K562 (cell line): ENCODE measurements around the gene EPO. TPM values are rescaled to one million over a fixed set of nuclear protein-coding genes. Genes with fewer than 3 reads are reported as not detected.

Experiments used
- BCOR ChIP-seq: fragments of 450-650 bp; IDR thresholded peaks from 2 replicates; pipeline ENCODE4 v1.6.1; 2016
- CTBP1 ChIP-seq: fragments of 450-650 bp; IDR thresholded peaks from 2 replicates; pipeline ENCODE4 v1.6.1; 2016; ENCODE audit warnings: borderline replicate concordance
- DDX20 ChIP-seq: fragments of 450-650 bp; IDR thresholded peaks from 2 replicates; pipeline ENCODE4 v1.6.1; 2016; ENCODE audit warnings: missing genetic modification characterization, low read depth, mild to moderate bottlenecking, missing compliant biosample characterization, moderate library complexity
- ETV6 ChIP-seq, 3 experiments: fragments of 150-350 bp in 1 of 3; sonication (generic) in 1 of 3; formaldehyde crosslinking in 1 of 3; IDR thresholded peaks; 2 replicates each; pipeline versions ENCODE4 v1.6.1 to v1.8.0; 2014 to 2022; ENCODE audit warnings: borderline replicate concordance in 2 of 3, low read depth in 2 of 3, antibody characterized with exemption in 1 of 3, low read length in 1 of 3, mild to moderate bottlenecking in 1 of 3, missing genetic modification reagents in 1 of 3
- HDAC2 ChIP-seq: fragments of 450-650 bp; IDR thresholded peaks from 2 replicates; pipeline ENCODE4 v1.6.1; 2016; ENCODE audit warnings: mild to moderate bottlenecking
- HMG20A ChIP-seq: fragments of 450-650 bp; formaldehyde crosslinking; conservative IDR thresholded peaks from 2 replicates; pipeline ENCODE4 v1.4.0; 2020; ENCODE audit warnings: mild to moderate bottlenecking, mixed read lengths
- MEF2A ChIP-seq: IDR thresholded peaks from 2 replicates; pipeline ENCODE4 v1.6.1; 2011; ENCODE audit warnings: low read depth, mild to moderate bottlenecking, low read length, moderate library complexity; ENCODE audit not compliant: control insufficient read depth
- NCOA1 ChIP-seq: fragments of 450-650 bp; IDR thresholded peaks from 2 replicates; pipeline ENCODE4 v1.6.1; 2016; ENCODE audit warnings: low read depth
- NR0B1 ChIP-seq: fragments of 450-650 bp; IDR thresholded peaks from one replicate; pipeline ENCODE4 v1.6.1; 2018; ENCODE audit warnings: mild to moderate bottlenecking, moderate library complexity; ENCODE audit not compliant: partially characterized antibody
- NR1H2 ChIP-seq: sonication (generic); formaldehyde crosslinking; IDR thresholded peaks from 2 replicates; pipeline ENCODE4 v1.4.0; 2020; ENCODE audit warnings: mild to moderate bottlenecking, missing genetic modification reagents
- SMARCC2 ChIP-seq: fragments of 450-650 bp; IDR thresholded peaks from 2 replicates; pipeline ENCODE4 v1.6.1; 2017; ENCODE audit warnings: antibody characterized with exemption, moderate library complexity, mild to moderate bottlenecking, low read depth
- SNIP1 ChIP-seq: fragments of 450-650 bp; IDR thresholded peaks from 2 replicates; pipeline ENCODE4 v1.7.1; 2017; ENCODE audit warnings: low read depth, mild to moderate bottlenecking
- STAT5A ChIP-seq: IDR thresholded peaks from 2 replicates; pipeline ENCODE4 v1.6.1; 2012; ENCODE audit warnings: low read length, inconsistent platforms, borderline replicate concordance
- TCF7 ChIP-seq: sonication (generic); IDR thresholded peaks from 2 replicates; pipeline ENCODE4 v1.6.1; 2016; ENCODE audit warnings: antibody characterized with exemption, borderline replicate concordance
- TFAP4 ChIP-seq: sonication (generic); formaldehyde crosslinking; IDR thresholded peaks from 2 replicates; pipeline ENCODE4 v1.8.0; 2022; ENCODE audit warnings: missing genetic modification reagents, mild to moderate bottlenecking, moderate library complexity, borderline replicate concordance
- ZNF398 ChIP-seq: fragments of 250-450 bp; sonication (Bioruptor Pico); IDR thresholded peaks from 2 replicates; pipeline ENCODE4 v1.8.0; 2021; ENCODE audit warnings: moderate library complexity, mild to moderate bottlenecking, inconsistent platforms
- ZNF592 ChIP-seq: fragments of 450-650 bp; IDR thresholded peaks from 2 replicates; pipeline ENCODE4 v1.6.1; 2017; ENCODE audit warnings: antibody characterized with exemption, mild to moderate bottlenecking
- ZNF699 ChIP-seq: fragments of 250-450 bp; sonication (Bioruptor Pico); IDR thresholded peaks from 2 replicates; pipeline ENCODE4 v1.8.0; 2021; ENCODE audit warnings: mild to moderate bottlenecking, moderate library complexity; ENCODE audit not compliant: insufficient replicate concordance
- polyA plus RNA-seq, 8 experiments: library from polyadenylated mRNA; depleted of rRNA in 4 of 8; stranded (reverse) in 5 of 8; unstranded in 3 of 8; fragments of >200 nt; fragmentation: Nextera tagmentation in 2 of 8; fragmentation: Illumina TruSeq in 1 of 8; extraction: Ambion mirVana in 2 of 8; extraction: Trizol in 1 of 8; gene quantifications; 2 replicates each; pipeline versions ENCODE4 v1.2.1 to v1.2.3, GENCODE V29; 2011 to 2014; ENCODE audit warnings: inconsistent platforms in 1 of 8, missing spikeins in 1 of 8
- total RNA-seq, 7 experiments: library from RNA; depleted of rRNA in 6 of 7; stranded (reverse); fragments of >200 nt in 6 of 7; fragmentation: Illumina TruSeq in 2 of 7; extraction: Trizol in 2 of 7; gene quantifications; 2 replicates each; pipeline versions ENCODE4 v1.2.1 to v1.2.3, GENCODE V29; 2011 to 2021; ENCODE audit warnings: low replicate concordance in 1 of 7

The EPO gene
- total and polyA plus RNA-seq, 9 of the 15 experiments (the other 6 are each of a cell fraction or from before 2014, with no cell fraction given) = 0.06 to 0.41 (median 0.07) TPM; not detected in 6

GRCh38 chr7:100694098-100694745, 26.0 kb upstream of the EPO start, which contains the start of gene GIGYF1 (continued):
- TF ChIP-seq SMARCC2 (no peak), STAT5A (no peak), MEF2A (no peak), NR0B1 (no peak), ZNF398 (CRISPR knock-in tag) (no peak), NR1H2 (CRISPR knock-in tag) (no peak), ZNF592 (no peak), ZNF699 (CRISPR knock-in tag) (no peak), HDAC2 (peak; percentile 30; the same call in 1 of the 2 replicates), HMG20A (CRISPR knock-in tag) (0 out of 2 replicates have a peak, but pooled peaks have one; percentile 18), CTBP1 (no peak), BCOR (peak; percentile 70), NCOA1 (no peak), SNIP1 (no peak), TFAP4 (CRISPR knock-in tag) (no peak), DDX20 (tag) (no peak), TCF7 (peak; percentile 38; the same call in 1 of the 2 replicates), ETV6 (IDR thresholded peaks at IDR 0.05; ENCODE audit: borderline replicate concordance in 1 of 2, low read depth in 2 of 2, low read length in 1 of 2) (no peak), ETV6 (CRISPR knock-in tag; IDR thresholded peaks at IDR 0.05; ENCODE audit: borderline replicate concordance) (no peak)
